Adipocyte (in vitro differentiated cells): Measurements from ENCODE around the gene PRKCA.

Experiments used
- DNase-seq: peaks from one replicate; pipeline ENCODE4 v3.0.0-alpha.2; 2015; ENCODE audit warnings: low read depth
- H3K27me3 ChIP-seq: replicated peaks from 2 replicates; pipeline ENCODE4 v1.7.0; 2013; ENCODE audit warnings: mild to moderate bottlenecking, low read length, moderate library complexity; ENCODE audit not compliant: control insufficient read depth, insufficient read depth
- H3K36me3 ChIP-seq: 2 replicates; pipeline ENCODE4 v1.7.0; 2013; ENCODE audit warnings: low read length, mild to moderate bottlenecking, moderate library complexity; ENCODE audit not compliant: control insufficient read depth, insufficient read depth, severe bottlenecking
- H3K4me1 ChIP-seq: 2 replicates; pipeline ENCODE4 v1.7.0; 2013; ENCODE audit warnings: mild to moderate bottlenecking, low read length, moderate library complexity; ENCODE audit not compliant: control insufficient read depth, insufficient read depth
- H3K4me3 ChIP-seq: 2 replicates; pipeline ENCODE4 v1.7.0; 2013; ENCODE audit warnings: mild to moderate bottlenecking, low read length, moderate library complexity
- H3K9ac ChIP-seq: 2 replicates; pipeline ENCODE4 v1.7.0; 2013; ENCODE audit warnings: mild to moderate bottlenecking, low read length, moderate library complexity
- H3K9me3 ChIP-seq: 2 replicates; pipeline ENCODE4 v1.7.0; 2013; ENCODE audit warnings: mild to moderate bottlenecking, low read length, moderate library complexity; ENCODE audit not compliant: control insufficient read depth

Gene PRKCA

GRCh38 chr17:66560691-66561090, 258.3 kb downstream of the PRKCA start:
- Histone ChIP-seq H3K9ac (no peak overlapping the region), H3K4me1 (no peaks in the 10 kb centered on the region), H3K27me3 (no peaks in the 10 kb centered on the region), H3K9me3 (peaks cover 3% of the 10 kb centered on the region), H3K36me3 (no peaks in the 10 kb centered on the region), H3K4me3 (no peak overlapping the region)
- DNase-seq, result no peak

GRCh38 chr17:66562119-66562518, 259.7 kb downstream of the PRKCA start:
- no peak for DNase-seq
- H3K4me1 ChIP-seq, result no peaks in the 10 kb centered on the region
- H3K36me3 ChIP-seq, result no peaks in the 10 kb centered on the region

DNA sequence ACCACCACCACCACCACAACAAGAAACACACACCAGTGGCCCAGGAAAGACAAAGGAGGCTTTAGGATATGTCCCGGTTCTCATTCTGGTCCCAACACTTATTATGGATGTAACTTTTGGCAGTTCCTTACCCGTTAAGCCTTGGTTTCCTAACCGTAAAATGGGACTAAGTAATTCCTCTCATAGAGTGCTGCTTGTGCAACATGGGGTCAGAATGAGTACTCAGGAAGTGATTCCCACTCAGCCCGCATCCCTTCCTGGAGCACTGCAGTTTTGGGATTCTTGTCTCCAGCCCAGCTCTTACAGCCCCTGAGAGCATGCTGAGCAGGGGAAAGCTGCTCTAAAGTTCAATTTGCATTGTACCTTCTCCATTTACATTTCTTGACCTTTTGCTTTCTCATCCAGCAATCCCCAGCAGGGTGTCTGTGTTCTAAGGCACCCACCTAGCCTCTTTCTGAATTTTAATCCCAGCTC, 262.6 kb downstream of the PRKCA start:
- no peaks in the 10 kb centered on the region for H3K27me3 ChIP-seq
- H3K36me3 ChIP-seq, result no peaks in the 10 kb centered on the region
- H3K4me3 ChIP-seq, result no peak overlapping the region
- no peak for DNase-seq
- H3K9ac ChIP-seq, result no peak overlapping the region
- peaks cover 9% of the 10 kb centered on the region for H3K4me1 ChIP-seq
- peaks cover 3% of the 10 kb centered on the region for H3K9me3 ChIP-seq

More at GRCh38 chr17:66562119-66562518, 259.7 kb downstream of the PRKCA start:
- Histone ChIP-seq H3K9me3 (peaks cover 3% of the 10 kb centered on the region), H3K27me3 (no peaks in the 10 kb centered on the region), H3K9ac (no peak overlapping the region), H3K4me3 (no peak overlapping the region)

DNA sequence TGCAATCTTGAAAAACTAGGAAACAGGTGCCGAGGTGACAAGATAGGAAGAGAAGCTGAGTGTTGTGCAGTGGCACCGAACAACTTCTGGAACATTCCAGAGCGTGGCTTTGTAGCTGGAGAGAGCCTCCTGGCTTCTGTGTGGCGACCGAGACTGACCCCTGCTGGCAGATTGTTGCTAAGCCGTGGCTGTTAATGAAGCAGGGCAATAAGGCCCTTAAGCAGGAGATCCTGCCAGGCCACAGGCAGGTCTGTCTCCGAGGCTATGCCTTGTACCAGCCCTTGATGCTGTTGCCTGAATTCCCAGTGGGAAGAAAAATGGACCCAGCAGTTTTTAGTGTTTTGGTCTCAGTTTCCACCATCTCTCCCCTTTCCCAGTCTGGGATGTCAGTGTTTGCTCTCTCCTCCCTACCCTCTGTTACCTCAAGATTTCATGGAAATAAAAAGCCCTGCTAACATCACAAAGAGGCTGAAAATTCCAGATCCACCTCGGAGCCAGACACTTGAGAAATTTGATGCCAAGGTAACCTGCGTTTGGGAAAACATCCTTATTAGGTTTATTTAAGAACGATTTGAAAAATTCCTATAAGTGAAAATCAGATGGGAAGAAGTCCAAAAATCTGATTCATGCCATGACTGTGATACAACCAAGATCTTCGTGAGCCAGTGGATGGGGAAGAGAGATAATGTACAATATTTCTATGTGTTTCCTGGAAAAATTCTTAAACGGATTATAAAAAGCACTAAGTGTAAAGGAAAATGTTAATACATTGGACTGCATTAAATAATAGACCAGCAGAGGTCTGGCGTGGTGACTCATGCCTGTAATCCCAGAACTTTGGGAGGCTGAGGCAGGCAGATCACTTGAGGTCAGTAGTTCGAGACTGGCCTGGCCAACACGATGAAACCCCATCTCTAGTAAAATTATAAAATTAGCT, 265.1 kb downstream of the PRKCA start:
- H3K4me3 ChIP-seq, result no peak overlapping the region
- H3K27me3 ChIP-seq, result no peaks in the 10 kb centered on the region
- H3K36me3 ChIP-seq, result no peaks in the 10 kb centered on the region
- H3K4me1 ChIP-seq, result peaks cover 9% of the 10 kb centered on the region
- DNase-seq, result peak; percentile 86
- H3K9ac ChIP-seq, result no peak overlapping the region
- no peaks in the 10 kb centered on the region for H3K9me3 ChIP-seq

GRCh38 chr17:66569572-66569971, 267.2 kb downstream of the PRKCA start:
- no peak for DNase-seq
- H3K9me3 ChIP-seq, result no peaks in the 10 kb centered on the region
- H3K27me3 ChIP-seq, result no peaks in the 10 kb centered on the region

GRCh38 chr17:66570447-66571195, 268.2 kb downstream of the PRKCA start:
- peak; percentile 43 for DNase-seq
- H3K9me3 ChIP-seq, result no peaks in the 10 kb centered on the region
- peaks cover 9% of the 10 kb centered on the region for H3K4me1 ChIP-seq
- no peak overlapping the region for H3K4me3 ChIP-seq
- no peaks in the 10 kb centered on the region for H3K36me3 ChIP-seq
- no peaks in the 10 kb centered on the region for H3K27me3 ChIP-seq
- H3K9ac ChIP-seq, result no peak overlapping the region

More at GRCh38 chr17:66569572-66569971, 267.2 kb downstream of the PRKCA start:
- Histone ChIP-seq H3K4me1 (peaks cover 9% of the 10 kb centered on the region), H3K4me3 (no peak overlapping the region), H3K36me3 (no peaks in the 10 kb centered on the region), H3K9ac (no peak overlapping the region)

DNA sequence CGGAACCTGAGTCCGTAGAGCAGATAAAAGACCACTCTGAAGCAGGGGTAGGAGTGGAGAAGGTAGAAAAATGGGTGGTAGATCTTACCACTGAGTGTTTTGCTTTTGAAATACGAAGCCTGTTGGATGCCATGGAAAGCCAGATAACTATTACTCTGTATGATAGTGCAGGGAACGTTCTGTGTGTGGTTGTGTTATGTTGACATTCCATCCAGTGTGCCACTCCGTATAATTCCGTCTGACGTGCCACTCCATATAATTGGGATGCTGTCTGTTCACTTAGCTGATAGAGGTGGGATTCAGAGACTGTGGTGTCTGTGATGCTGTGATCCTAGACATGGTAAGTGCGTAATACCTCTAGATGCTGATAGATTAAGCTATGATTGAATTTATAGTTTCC, 269.3 kb downstream of the PRKCA start:
- no peak overlapping the region for H3K9ac ChIP-seq
- H3K9me3 ChIP-seq, result no peaks in the 10 kb centered on the region
- no peak for DNase-seq
- H3K4me3 ChIP-seq, result no peak overlapping the region
- no peaks in the 10 kb centered on the region for H3K27me3 ChIP-seq
- peaks cover 9% of the 10 kb centered on the region for H3K4me1 ChIP-seq
- no peaks in the 10 kb centered on the region for H3K36me3 ChIP-seq

DNA sequence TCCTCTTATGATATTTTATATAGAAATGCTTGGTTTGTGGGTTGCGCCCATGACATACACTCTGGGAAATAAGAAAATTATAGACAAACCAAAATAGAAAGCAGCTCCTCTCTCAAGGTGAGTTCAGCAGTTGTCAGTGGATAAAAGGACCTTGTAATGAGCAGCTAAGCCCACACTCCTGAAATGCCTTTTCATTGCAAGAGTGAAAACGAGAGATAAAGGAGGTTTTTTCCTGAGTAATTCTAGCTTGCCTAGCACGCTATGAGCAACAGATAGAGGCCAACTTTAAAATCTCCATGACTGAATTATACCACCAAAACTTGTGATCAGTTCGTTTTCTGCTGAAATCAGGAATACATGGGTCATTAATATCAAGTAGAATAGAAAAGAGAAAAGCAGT, 270.7 kb downstream of the PRKCA start:
- no peaks in the 10 kb centered on the region for H3K36me3 ChIP-seq
- H3K27me3 ChIP-seq, result no peaks in the 10 kb centered on the region
- H3K9me3 ChIP-seq, result no peaks in the 10 kb centered on the region
- peaks cover under 1% of the 10 kb centered on the region for H3K4me1 ChIP-seq
- DNase-seq, result no peak
- H3K9ac ChIP-seq, result no peak overlapping the region
- H3K4me3 ChIP-seq, result no peak overlapping the region

DNA sequence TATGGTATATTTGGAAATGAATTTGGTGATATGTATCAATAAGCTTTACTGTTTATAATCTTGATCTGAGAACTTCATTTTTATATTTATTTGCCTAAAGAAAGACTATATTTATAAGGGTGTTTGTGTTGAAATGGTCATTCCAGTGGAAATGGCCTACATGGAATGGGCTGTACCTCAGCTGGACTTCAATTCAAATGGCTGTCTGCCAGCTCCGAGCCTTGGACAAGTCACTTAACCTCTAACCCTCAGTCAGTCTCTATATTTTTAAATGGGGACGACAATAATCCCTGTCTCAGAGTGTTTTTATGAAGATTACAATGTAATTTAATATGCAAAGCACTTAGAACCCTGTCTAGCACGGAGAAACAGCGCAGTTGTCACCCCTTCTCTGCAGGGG, 271.7 kb downstream of the PRKCA start:
- no peak overlapping the region for H3K9ac ChIP-seq
- no peaks in the 10 kb centered on the region for H3K9me3 ChIP-seq
- no peak overlapping the region for H3K4me3 ChIP-seq
- H3K36me3 ChIP-seq, result no peaks in the 10 kb centered on the region
- no peaks in the 10 kb centered on the region for H3K4me1 ChIP-seq
- no peak for DNase-seq
- no peaks in the 10 kb centered on the region for H3K27me3 ChIP-seq

DNA sequence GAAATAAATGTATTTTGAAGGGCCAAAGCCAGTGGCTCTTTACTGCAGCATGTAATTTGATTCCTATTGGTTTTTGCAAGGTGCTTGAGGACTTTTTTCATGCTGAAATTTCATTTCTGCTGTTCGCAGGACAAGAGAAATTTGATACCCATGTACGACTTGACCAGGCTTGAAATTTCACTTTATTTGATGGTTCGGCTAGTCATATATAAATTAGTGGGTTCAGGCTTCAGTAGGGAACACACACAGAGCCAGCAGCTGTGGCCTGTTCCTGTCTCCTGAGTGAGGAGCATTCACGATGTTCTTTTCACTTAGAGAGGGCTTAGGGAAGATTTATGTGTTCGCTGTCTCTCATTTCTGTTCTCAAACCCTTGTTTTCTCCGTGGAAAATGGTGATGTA, 274.1 kb downstream of the PRKCA start:
- Histone ChIP-seq H3K9me3 (no peaks in the 10 kb centered on the region), H3K4me3 (no peak overlapping the region), H3K27me3 (no peaks in the 10 kb centered on the region), H3K36me3 (no peaks in the 10 kb centered on the region), H3K4me1 (peaks cover 18% of the 10 kb centered on the region), H3K9ac (no peak overlapping the region)
- no peak for DNase-seq

DNA sequence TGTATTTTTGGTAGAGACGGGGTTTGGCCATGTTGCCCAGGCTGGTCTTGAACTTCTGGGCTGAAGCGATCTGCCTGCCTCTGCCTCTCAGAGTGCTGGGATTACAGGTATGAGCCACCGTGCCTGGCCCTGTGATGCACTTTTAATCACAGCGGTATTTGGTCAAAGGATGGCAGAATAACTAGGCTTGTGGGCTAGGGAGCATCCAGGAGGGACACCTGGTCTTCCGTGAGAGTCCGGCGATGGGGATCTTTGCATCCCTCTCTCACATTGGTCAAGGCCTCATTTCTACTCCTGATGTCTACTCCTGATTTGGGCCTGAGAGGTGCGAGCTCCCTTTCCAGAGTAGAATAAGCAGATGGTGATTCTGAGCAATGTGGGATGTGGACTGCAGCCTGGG, 274.6 kb downstream of the PRKCA start:
- Histone ChIP-seq H3K9me3 (no peaks in the 10 kb centered on the region), H3K9ac (no peak overlapping the region), H3K4me3 (no peak overlapping the region), H3K27me3 (no peaks in the 10 kb centered on the region), H3K4me1 (peaks cover 18% of the 10 kb centered on the region), H3K36me3 (no peaks in the 10 kb centered on the region)
- DNase-seq, result no peak
